GM18907 (cell line): ENCODE data around the gene NCK2.
A peak's percentile ranks its signal among the peaks of the same experiment; 100 is the strongest.

Experiments used
- ATAC-seq: cut with Tn5 transposase; IDR thresholded peaks from one replicate; pipeline ENCODE4 v1.9.1; 2021; ENCODE audit warnings: mild to moderate bottlenecking, moderate library complexity; ENCODE audit not compliant: unreplicated experiment

Gene NCK2

GRCh38 chr2:105808423-105809096, 63.8 kb downstream of the NCK2 start:
- ATAC-seq: no peak

GRCh38 chr2:105809097-105809473, 64.4 kb downstream of the NCK2 start:
- ATAC-seq: peak; percentile 47

GRCh38 chr2:105809723-105810122, 65.0 kb downstream of the NCK2 start:
- no peak for ATAC-seq

GRCh38 chr2:105812180-105813044, 67.7 kb downstream of the NCK2 start:
- peak; percentile 92 for ATAC-seq

- no peak for ATAC-seq
Observed at GRCh38 chr2:105813045-105813315, 68.3 kb downstream of the NCK2 start.

GRCh38 chr2:105813405-105813804, 68.7 kb downstream of the NCK2 start:
- ATAC-seq: no peak

- ATAC-seq: no peak
Observed at GRCh38 chr2:105814291-105814940, 69.7 kb downstream of the NCK2 start.

GRCh38 chr2:105815401-105815800, 70.7 kb downstream of the NCK2 start:
- ATAC-seq: no peak

GRCh38 chr2:105820151-105820550, 75.4 kb downstream of the NCK2 start:
- no peak for ATAC-seq

- ATAC-seq: no peak
Observed at GRCh38 chr2:105820691-105821090, 76.0 kb downstream of the NCK2 start.

GRCh38 chr2:105821428-105822125, 76.9 kb downstream of the NCK2 start:
- ATAC-seq: no peak

GRCh38 chr2:105822186-105822585, 77.5 kb downstream of the NCK2 start:
- peak; percentile 90 for ATAC-seq

- ATAC-seq: no peak
Observed at GRCh38 chr2:105824446-105824845, 79.7 kb downstream of the NCK2 start.

- no peak for ATAC-seq
Observed at GRCh38 chr2:105827351-105828096, 82.8 kb downstream of the NCK2 start.

- ATAC-seq: peak; percentile 51
Observed at GRCh38 chr2:105828558-105828957, 83.8 kb downstream of the NCK2 start.

- peak; percentile 85 for ATAC-seq
Observed at GRCh38 chr2:105834931-105835330, 90.2 kb downstream of the NCK2 start.

- no peak for ATAC-seq
Observed at GRCh38 chr2:105836341-105836740, 91.6 kb downstream of the NCK2 start.

GRCh38 chr2:105836840-105837692, 92.4 kb downstream of the NCK2 start:
- ATAC-seq: no peak

GRCh38 chr2:105839793-105840192, 95.1 kb downstream of the NCK2 start:
- ATAC-seq: no peak

- no peak for ATAC-seq
Observed at GRCh38 chr2:105840933-105841332, 96.2 kb downstream of the NCK2 start.
